Putamen (tissue), 1 donor: ENCODE data around the gene ADGRG2.
"Not testable (repeated sequence)": the region's sequence is repeated elsewhere in the genome, so short reads cannot be mapped to it uniquely, and the experiment has no call there.

Experiments
- DNase-seq: peaks from one replicate; pipeline ENCODE4 v3.0.0-alpha.2; 2016; ENCODE audit warnings: low spot score

Gene ADGRG2

DNA sequence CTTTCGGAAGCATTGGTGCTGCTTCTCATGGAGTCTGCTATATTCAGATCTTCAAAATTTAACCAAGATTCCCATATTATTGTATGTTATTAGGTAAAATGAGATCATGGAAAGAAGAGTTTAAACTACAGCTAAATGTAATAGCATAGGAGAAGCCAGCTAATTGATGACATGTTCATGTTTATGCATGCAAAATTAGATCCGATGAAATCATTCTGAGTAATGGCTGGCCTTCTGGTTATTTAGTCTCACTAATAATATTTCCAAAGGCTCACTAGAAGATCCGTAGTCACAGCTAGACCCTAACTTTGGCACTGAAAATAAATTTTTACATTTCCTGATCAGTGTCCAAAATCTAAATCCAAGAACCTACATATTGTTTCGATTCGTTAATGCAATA is 118.5 kb downstream of the ADGRG2 start:
- DNase-seq: no peak

GRCh38 chrX:18998653-18999052 is 123.6 kb downstream of the ADGRG2 start:
- DNase-seq: no peak

DNA sequence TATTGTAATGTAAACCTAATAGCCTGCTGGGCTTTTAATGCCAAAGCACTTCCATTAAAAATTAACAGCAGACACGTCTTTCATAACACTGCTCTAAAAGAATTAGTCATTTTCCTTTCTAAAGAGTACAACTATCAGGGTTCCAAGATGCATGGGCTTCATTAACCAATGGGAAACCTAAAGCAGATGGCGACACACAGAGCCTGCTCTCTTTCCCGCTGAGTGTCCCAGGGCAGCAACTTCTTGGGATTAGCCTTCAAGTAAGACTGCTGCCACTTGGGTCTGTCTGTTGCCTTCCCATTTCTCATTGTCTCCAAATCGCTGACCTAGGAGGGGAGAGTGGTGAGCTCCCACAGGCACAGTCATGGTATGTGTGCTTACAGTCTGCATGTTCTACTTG is 124.4 kb downstream of the ADGRG2 start:
- DNase-seq: no peak

GRCh38 chrX:18996536-18996935 is 125.7 kb downstream of the ADGRG2 start:
- no peak for DNase-seq

GRCh38 chrX:18995221-18995620 is 127.0 kb downstream of the ADGRG2 start:
- DNase-seq: no peak

- DNase-seq: no peak
These were observed 127.6 kb downstream of the ADGRG2 start for GRCh38 chrX:18994713-18995112.

DNA sequence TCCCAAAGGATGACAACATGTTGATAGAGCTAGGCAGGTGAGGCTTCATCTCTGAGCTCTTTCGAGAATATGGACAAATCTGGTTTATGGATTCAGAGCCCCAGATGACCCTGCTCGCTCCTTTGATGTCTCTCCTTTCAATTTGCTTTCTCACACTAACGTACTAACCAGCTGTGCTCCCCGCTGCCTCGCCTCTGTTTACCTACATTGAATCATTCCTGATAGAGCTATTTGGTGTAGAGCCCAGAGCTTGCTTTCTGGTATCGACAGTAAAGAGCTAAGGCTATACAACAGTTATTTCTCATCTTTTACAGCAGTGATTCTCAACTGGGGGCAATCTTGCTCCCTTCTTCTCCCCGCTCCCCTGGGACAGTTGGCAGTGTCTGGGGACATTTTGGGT is 129.4 kb downstream of the ADGRG2 start:
- DNase-seq: no peak

DNA sequence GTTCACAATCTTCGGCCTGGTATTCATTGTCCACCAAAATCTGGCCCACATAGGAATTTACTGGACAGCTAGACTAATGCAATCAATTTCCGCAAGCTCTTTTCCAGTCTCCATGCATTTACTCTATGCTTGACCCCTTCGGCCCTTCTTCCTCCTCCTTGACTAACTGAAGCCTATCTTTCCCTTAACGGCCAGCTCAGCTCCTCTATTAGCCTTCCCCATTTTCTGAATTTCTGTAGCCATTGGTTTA is 137.2 kb downstream of the ADGRG2 start:
- DNase-seq: no peak

GRCh38 chrX:18984381-18985185 is 137.7 kb downstream of the ADGRG2 start:
- peak; percentile 75 for DNase-seq

- DNase-seq: peak; percentile 20
These were observed 138.4 kb downstream of the ADGRG2 start, which contains the start of gene PHKA2 for GRCh38 chrX:18983666-18984380. Gene PHKA2 (minus strand): TSS chrX:18984114. CDS start chrX:18983932, 182 bp downstream.

DNA sequence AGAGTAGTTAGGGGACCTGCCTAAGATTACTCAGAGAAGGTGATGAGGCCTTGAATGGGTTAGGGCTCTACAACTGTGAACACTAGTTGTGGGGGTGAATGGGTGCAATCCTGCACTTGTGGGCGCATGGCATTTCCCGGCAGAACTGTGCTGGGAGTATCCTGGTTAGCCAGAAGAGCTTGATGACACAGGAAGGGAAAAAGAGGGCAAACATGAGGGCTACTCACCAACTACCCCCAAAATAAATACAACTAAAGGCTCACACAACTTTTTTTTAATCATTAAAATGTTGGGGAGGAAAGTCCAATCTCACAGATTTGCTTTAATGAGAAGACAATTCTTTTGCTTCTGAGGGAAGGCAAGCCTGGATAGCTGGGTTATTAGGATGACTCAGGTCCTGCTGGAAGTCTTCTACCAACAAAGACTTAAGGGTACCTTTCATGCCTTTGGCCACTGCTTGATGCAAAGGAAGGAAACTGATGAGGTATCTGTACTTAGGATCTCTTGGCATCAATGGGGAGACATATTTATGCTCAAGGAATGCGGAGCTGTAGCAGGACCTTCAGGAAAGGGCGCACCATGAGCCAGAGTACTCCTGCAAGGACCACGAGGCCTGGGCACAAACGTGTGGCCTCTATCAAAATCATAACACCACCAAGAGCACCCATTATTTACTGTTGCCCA is 141.0 kb downstream of the ADGRG2 start:
- no peak for DNase-seq

- DNase-seq: not testable (repeated sequence)
These were observed 142.0 kb downstream of the ADGRG2 start for GRCh38 chrX:18980262-18980661.

GRCh38 chrX:18974993-18975392 is 147.3 kb downstream of the ADGRG2 start:
- DNase-seq: no peak

DNA sequence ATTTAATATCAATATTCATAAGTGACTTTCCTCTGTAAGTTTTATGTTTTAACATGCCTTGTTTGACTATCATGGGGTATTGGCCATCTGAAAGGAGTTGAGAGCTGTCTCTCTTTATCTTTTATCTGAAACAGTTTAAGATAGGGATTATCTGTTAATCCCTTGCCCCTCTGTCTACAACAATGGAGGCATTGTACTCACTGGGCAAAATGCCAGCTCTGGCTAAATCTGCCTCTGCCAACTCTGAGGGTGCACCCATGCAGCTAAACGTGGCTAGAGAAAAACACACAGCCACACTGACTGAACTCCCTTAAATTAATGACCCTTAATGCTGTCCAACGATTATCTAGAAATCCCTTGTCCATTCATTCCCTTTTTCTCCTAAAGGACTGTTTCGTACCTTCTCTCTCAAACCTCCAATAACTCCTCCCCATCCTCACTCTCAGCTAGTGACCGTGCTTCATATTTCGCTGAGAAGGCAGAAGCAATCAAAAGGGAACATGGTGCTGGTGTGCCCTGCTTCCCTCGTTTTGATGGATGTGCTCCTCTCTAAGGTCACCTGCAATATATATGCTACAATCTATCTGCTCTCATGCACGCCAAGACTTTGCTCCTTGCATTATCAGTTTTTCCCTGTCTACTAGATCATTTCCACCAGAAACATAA is 148.6 kb downstream of the ADGRG2 start:
- peak; percentile 38 for DNase-seq

DNA sequence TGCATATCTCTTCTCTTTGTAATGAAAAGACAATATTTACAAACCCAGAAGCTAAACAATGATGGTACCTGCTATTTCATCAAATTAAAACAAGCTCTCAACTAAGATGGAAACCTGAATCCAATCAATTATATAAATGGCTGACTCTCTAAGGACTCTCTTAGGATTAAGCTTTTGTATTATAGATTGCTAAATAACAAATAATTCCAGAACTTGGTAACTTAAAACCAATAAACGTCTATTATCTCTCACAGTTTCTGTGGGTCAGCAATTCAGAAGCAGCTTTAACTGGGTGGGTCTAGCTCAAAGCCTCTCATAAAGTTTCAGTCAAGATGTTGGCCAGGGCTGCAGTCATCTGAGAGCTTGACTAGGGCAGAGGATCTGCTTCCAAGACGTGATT is 150.8 kb downstream of the ADGRG2 start:
- DNase-seq: no peak

- DNase-seq: no peak
These were observed 151.8 kb downstream of the ADGRG2 start for GRCh38 chrX:18970465-18970864.

- no peak for DNase-seq
These were observed 155.6 kb downstream of the ADGRG2 start for GRCh38 chrX:18966624-18967023.

DNA sequence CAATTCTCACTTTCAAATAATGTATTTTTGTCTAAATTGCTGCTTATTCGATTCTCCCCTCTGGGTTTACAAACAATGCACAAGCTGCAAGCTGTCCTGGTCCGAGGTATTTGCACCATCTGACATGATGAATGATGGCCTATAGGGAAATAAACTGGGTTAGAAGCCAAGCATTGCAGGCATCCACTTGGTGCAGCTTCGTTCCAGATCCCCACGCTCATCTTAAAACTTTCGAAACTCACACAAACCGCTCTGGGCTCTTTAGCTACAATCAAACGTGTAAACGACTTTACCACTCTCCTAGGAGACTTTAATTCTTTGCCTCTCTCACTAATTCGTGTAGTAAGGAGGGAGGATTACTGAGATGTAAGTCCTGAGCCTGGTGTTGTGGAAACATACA is 157.4 kb downstream of the ADGRG2 start:
- no peak for DNase-seq

DNA sequence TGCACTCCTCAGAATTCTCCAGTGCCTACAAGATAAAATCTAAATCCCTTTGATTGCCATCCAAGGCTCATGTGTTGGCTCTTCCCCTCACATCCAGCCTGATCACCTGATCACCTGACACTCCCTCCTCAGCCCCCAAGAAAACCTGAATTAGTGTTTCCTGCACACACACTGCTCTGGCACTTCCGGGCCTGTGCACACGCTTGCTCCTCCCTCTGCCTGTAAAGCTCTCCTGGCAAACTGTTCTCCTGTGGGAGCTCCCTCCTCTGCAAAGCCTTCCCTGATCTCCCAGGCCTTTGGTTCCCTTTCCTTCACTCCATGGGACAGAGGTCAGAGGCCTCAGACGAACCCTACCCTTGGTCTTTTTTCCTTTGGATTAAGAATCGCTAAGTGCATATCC is 158.2 kb downstream of the ADGRG2 start:
- DNase-seq: no peak

- no peak for DNase-seq
These were observed 159.9 kb downstream of the ADGRG2 start for GRCh38 chrX:18962329-18962728.

DNA sequence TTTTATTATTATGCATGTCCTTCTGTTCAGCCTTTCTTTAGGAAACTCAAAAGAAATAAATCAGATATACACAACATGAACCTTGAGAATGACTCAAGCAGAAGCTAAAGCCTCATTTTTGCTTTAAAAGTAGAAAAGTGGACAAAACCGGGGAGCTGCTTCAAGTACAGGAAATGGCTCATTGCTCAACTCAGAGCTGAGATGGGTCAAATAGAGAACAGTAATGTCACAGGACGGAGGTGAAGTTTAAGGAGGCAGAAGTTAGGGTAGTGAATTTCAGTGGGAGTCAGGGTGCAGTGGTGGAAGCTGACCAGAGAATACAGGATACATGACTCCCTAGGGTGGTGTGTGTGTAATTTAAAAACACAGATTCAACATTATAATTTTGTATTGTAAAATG is 160.6 kb downstream of the ADGRG2 start:
- no peak for DNase-seq

DNA sequence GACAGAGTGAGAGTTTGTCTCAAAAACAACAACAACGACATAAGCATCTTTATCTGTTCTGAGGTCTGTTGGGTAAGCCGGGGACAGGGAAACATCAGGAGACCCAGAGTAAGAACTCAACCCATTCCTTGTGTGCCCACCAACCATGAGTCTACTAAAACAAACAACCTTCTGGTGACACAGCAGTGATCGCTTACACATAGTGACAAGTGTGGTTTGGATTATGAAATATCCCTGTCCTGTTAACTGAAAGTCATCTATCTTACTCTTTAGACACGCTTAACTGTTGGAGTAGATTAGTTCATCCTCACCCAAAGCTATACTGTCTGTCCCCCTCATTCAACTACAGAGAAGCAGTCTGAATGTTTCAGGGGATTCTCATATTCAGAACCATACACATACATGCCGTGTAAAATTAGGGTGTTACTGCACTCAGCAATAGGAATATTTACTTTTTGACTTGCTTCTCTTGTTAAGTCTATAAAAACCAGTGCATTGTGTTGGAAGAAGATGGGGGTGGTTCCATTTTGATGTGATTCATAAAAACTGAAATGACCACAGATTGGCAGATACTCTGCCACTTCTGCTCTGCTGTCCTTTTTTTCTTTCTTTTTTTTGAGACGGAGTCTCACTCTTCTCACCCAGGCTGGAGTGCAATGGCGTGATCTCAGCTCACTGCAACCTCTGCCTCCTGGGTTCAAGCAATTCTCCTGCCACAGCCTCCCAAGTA is 165.8 kb downstream of the ADGRG2 start:
- DNase-seq: no peak
